ENCODE measurements around the gene DEFB124. TPM values are rescaled to one million over a fixed set of nuclear protein-coding genes. Genes with fewer than 3 reads are reported as not detected.

Gene DEFB124
- total and polyA plus RNA-seq, 4 experiments from 2014 or later: not detected

- intact Hi-C loops (cut with micrococcal nuclease): no loop called here
- ChIA-PET CTCF (ENCODE audit: partially characterized antibody) (interaction anchor here (3.7 kb wide), 1 partner anchor 14 kb away, joined by 20 read pairs; no protein-coding TSS in a partner anchor), POLR2A (ENCODE audit: partially characterized antibody) (no interaction called here)
- Histone ChIP-seq H3K36me3 (ENCODE audit: insufficient read depth, low read length) (no peaks in the 10 kb centered on the region), H3K4me1 (ENCODE audit: insufficient read depth, low read length) (no peaks in the 10 kb centered on the region), H3K4me3 (ENCODE audit: low read length in 2 of 2) (no peak overlapping the region), H3K9me3 (ENCODE audit: control insufficient read depth in 1 of 2, low read length in 2 of 2) (no peaks in the 10 kb centered on the region), H3K27ac (ENCODE audit: low read depth, low read length) (no peak overlapping the region), H3K27me3 (ENCODE audit: insufficient read depth, low read length) (no peaks in the 10 kb centered on the region)
- Mint-ChIP-seq H3K4me3 (no peak overlapping the region), H3K27me3 (peaks cover 10 to 14% of the 10 kb centered on the region in 2 donors), H3K4me1 (peaks cover 0 to 6% (median 4%) of the 10 kb centered on the region in 4 donors), H3K36me3 (no peaks in the 10 kb centered on the region), H3K27ac (no peak overlapping the region), H3K9me3 (peaks cover 0 to 4% (median 0%) of the 10 kb centered on the region in 8 donors)
- no peak for DNase-seq
Measured at GRCh38 chr20:31488115-31488514, 13.2 kb upstream of the DEFB124 start.

GRCh38 chr20:31485450-31486339, 10.8 kb upstream of the DEFB124 start:
- Mint-ChIP-seq H3K27ac (no peak overlapping the region), H3K9me3 (peaks cover 0 to 5% (median 0%) of the 10 kb centered on the region in 8 donors), H3K4me3 (no peak overlapping the region), H3K4me1 (peaks cover 0 to 6% (median 4%) of the 10 kb centered on the region in 4 donors), H3K36me3 (no peaks in the 10 kb centered on the region), H3K27me3 (peaks cover 13 to 16% of the 10 kb centered on the region in 2 donors)
- H3K36me3 ChIP-seq (ENCODE audit: insufficient read depth, low read length): no peaks in the 10 kb centered on the region
- intact Hi-C loops (cut with micrococcal nuclease): no loop called here
- no peak overlapping the region for H3K4me3 ChIP-seq (ENCODE audit: low read length in 2 of 2)
- POLR2A ChIA-PET (ENCODE audit: partially characterized antibody): no interaction called here
- H3K4me1 ChIP-seq (ENCODE audit: insufficient read depth, low read length): no peaks in the 10 kb centered on the region
- no peak for DNase-seq
- no peak overlapping the region for H3K27ac ChIP-seq (ENCODE audit: low read depth, low read length)
- H3K27me3 ChIP-seq (ENCODE audit: insufficient read depth, low read length): no peaks in the 10 kb centered on the region
- CTCF ChIA-PET (ENCODE audit: partially characterized antibody): interaction anchor here (3.7 kb wide), 1 partner anchor 17 kb away, joined by 20 read pairs; no protein-coding TSS in a partner anchor
- no peaks in the 10 kb centered on the region for H3K9me3 ChIP-seq (ENCODE audit: control insufficient read depth in 1 of 2, low read length in 2 of 2)

- H3K4me3 ChIP-seq (ENCODE audit: low read length in 2 of 2): no peak overlapping the region
- intact Hi-C loops (cut with micrococcal nuclease): no loop called here
- Mint-ChIP-seq H3K36me3 (no peaks in the 10 kb centered on the region), H3K9me3 (peaks cover 0 to 5% (median 0%) of the 10 kb centered on the region in 8 donors), H3K27me3 (peaks cover 12 to 16% of the 10 kb centered on the region in 2 donors), H3K4me3 (no peak overlapping the region), H3K27ac (no peak overlapping the region), H3K4me1 (peaks cover 0 to 6% (median 4%) of the 10 kb centered on the region in 4 donors)
- no peaks in the 10 kb centered on the region for H3K27me3 ChIP-seq (ENCODE audit: insufficient read depth, low read length)
- CTCF ChIA-PET (ENCODE audit: partially characterized antibody): interaction anchor here (1.3 kb wide), 1 partner anchor 19 kb away, joined by 7 read pairs; no protein-coding TSS in a partner anchor
- DNase-seq: peak in 3 of 5 donors; percentile 6 to 12 (median 8)
- no peaks in the 10 kb centered on the region for H3K4me1 ChIP-seq (ENCODE audit: insufficient read depth, low read length)
- POLR2A ChIA-PET (ENCODE audit: partially characterized antibody): no interaction called here
- H3K27ac ChIP-seq (ENCODE audit: low read depth, low read length): no peak overlapping the region
- H3K36me3 ChIP-seq (ENCODE audit: insufficient read depth, low read length): no peaks in the 10 kb centered on the region
- H3K9me3 ChIP-seq (ENCODE audit: control insufficient read depth in 1 of 2, low read length in 2 of 2): no peaks in the 10 kb centered on the region
Measured at GRCh38 chr20:31484001-31484400, 9.1 kb upstream of the DEFB124 start.

- Mint-ChIP-seq H3K4me3 (no peak overlapping the region), H3K27me3 (peaks cover 28 to 42% of the 10 kb centered on the region in 2 donors), H3K4me1 (peaks cover 0 to 9% (median 5%) of the 10 kb centered on the region in 4 donors), H3K9me3 (peaks cover 0 to 4% (median 2%) of the 10 kb centered on the region in 8 donors), H3K36me3 (peaks cover 0 to 4% of the 10 kb centered on the region in 2 donors), H3K27ac (no peak overlapping the region)
- Histone ChIP-seq H3K27me3 (ENCODE audit: insufficient read depth, low read length) (peaks cover 7% of the 10 kb centered on the region), H3K36me3 (ENCODE audit: insufficient read depth, low read length) (no peaks in the 10 kb centered on the region), H3K4me1 (ENCODE audit: insufficient read depth, low read length) (no peaks in the 10 kb centered on the region), H3K9me3 (ENCODE audit: control insufficient read depth in 1 of 2, low read length in 2 of 2) (no peaks in the 10 kb centered on the region), H3K27ac (ENCODE audit: low read depth, low read length) (no peak overlapping the region), H3K4me3 (ENCODE audit: low read length in 2 of 2) (no peak overlapping the region)
- POLR2A ChIA-PET (ENCODE audit: partially characterized antibody): no interaction called here
- no peak for DNase-seq
- intact Hi-C loops (cut with micrococcal nuclease): no loop called here
- CTCF ChIA-PET (ENCODE audit: partially characterized antibody): interaction anchor here (1.2 kb wide), 1 partner anchor 16 kb away, joined by 5 read pairs; no protein-coding TSS in a partner anchor
Measured at GRCh38 chr20:31476643-31477215, 1.8 kb upstream of the DEFB124 start.

- Histone ChIP-seq H3K27me3 (ENCODE audit: insufficient read depth, low read length) (peaks cover 7% of the 10 kb centered on the region), H3K27ac (ENCODE audit: low read depth, low read length) (no peak overlapping the region), H3K9me3 (ENCODE audit: control insufficient read depth in 1 of 2, low read length in 2 of 2) (no peaks in the 10 kb centered on the region), H3K4me1 (ENCODE audit: insufficient read depth, low read length) (no peaks in the 10 kb centered on the region), H3K4me3 (ENCODE audit: low read length in 2 of 2) (no peak overlapping the region), H3K36me3 (ENCODE audit: insufficient read depth, low read length) (no peaks in the 10 kb centered on the region)
- intact Hi-C loops (cut with micrococcal nuclease): no loop called here
- ChIA-PET POLR2A (ENCODE audit: partially characterized antibody) (no interaction called here), CTCF (ENCODE audit: partially characterized antibody) (interaction anchor here (1.2 kb wide), 1 partner anchor 15 kb away, joined by 5 read pairs; no protein-coding TSS in a partner anchor)
- Mint-ChIP-seq H3K36me3 (peaks cover 0 to 4% of the 10 kb centered on the region in 2 donors), H3K4me1 (peaks cover 0 to 9% (median 5%) of the 10 kb centered on the region in 4 donors), H3K4me3 (no peak overlapping the region), H3K27ac (no peak overlapping the region), H3K27me3 (peaks cover 28 to 37% of the 10 kb centered on the region in 2 donors), H3K9me3 (peaks cover 0 to 4% (median 2%) of the 10 kb centered on the region in 8 donors)
- no peak for DNase-seq
Measured at GRCh38 chr20:31476294-31476585, 1.3 kb upstream of the DEFB124 start.

- H3K4me3 Mint-ChIP-seq: peak overlapping the region in 1 of 8 donors; percentile 17
- H3K9me3 Mint-ChIP-seq: peaks cover 0 to 4% (median 2%) of the 10 kb centered on the region in 8 donors
- CTCF ChIA-PET (ENCODE audit: partially characterized antibody): interaction anchor here (1.2 kb wide), 1 partner anchor 15 kb away, joined by 5 read pairs; no protein-coding TSS in a partner anchor
Measured at GRCh38 chr20:31475472-31476293, 756 bp upstream of the DEFB124 start.

More at GRCh38 chr20:31475472-31476293, 756 bp upstream of the DEFB124 start:
- no peak overlapping the region for H3K27ac Mint-ChIP-seq
- H3K27me3 ChIP-seq (ENCODE audit: insufficient read depth, low read length): peaks cover 7% of the 10 kb centered on the region
- peaks cover 0 to 9% (median 5%) of the 10 kb centered on the region in 4 donors for H3K4me1 Mint-ChIP-seq
- DNase-seq: no peak
- no peak overlapping the region for H3K27ac ChIP-seq (ENCODE audit: low read depth, low read length)
- H3K4me3 ChIP-seq (ENCODE audit: low read length in 2 of 2): no peak overlapping the region
- no peaks in the 10 kb centered on the region for H3K9me3 ChIP-seq (ENCODE audit: control insufficient read depth in 1 of 2, low read length in 2 of 2)
- no peaks in the 10 kb centered on the region for H3K36me3 ChIP-seq (ENCODE audit: insufficient read depth, low read length)
- POLR2A ChIA-PET (ENCODE audit: partially characterized antibody): no interaction called here
- intact Hi-C loops (cut with micrococcal nuclease): no loop called here
- H3K36me3 Mint-ChIP-seq: peaks cover 0 to 4% of the 10 kb centered on the region in 2 donors
- peaks cover 28 to 36% of the 10 kb centered on the region in 2 donors for H3K27me3 Mint-ChIP-seq
- no peaks in the 10 kb centered on the region for H3K4me1 ChIP-seq (ENCODE audit: insufficient read depth, low read length)

All from CD4-positive, alpha-beta memory T cell (primary cell).